IPS-NIHi11 (cell line): ENCODE results near the gene DDX20.
"Not testable (repeated sequence)": the region's sequence is repeated elsewhere in the genome, so short reads cannot be mapped to it uniquely, and the experiment has no call there.

Experiments
- DNase-seq: peaks from one replicate; pipeline ENCODE4 v3.0.0; 2012; ENCODE audit warnings: mixed read lengths, low spot score

DDX20 gene

DNA sequence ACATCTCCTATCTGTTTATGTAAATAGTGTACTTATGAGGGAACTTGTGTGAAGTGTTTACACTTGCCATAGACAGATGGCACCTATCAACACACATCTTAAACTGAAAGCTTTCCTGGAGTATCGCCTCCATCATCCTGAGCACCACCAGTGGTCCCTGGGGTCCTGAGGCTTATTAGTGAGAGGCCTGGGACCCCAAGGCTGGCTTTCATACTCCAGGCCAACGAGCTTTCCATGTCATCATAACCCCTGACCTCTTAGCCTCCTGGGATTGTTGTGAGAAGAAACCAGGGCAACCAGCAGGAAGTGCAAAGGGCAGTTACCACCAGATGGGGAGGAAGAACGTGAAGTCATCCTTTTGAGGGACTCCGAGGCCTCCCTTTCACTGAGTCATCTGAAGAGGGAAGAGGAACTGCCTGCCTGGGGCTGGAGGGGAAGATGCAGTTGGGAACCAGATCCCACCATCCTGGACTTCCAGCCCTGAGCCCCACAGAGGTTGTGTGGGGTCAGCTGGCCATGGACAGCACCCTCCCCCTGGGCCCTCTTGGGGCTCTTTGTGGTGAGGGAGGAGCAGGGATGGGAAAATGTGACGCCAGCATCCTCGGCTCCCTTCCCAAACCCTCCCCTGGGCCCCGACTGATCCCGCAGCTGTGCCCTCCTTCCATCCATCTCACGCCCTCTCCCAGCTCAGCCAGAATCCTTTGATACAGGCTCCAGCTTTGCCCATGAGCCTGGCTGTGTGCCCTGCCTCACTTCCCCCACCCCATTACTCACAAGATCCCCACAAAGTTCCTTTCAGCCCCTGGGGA lies 22.3 kb upstream of the DDX20 start:
- DNase-seq: no peak

DNA sequence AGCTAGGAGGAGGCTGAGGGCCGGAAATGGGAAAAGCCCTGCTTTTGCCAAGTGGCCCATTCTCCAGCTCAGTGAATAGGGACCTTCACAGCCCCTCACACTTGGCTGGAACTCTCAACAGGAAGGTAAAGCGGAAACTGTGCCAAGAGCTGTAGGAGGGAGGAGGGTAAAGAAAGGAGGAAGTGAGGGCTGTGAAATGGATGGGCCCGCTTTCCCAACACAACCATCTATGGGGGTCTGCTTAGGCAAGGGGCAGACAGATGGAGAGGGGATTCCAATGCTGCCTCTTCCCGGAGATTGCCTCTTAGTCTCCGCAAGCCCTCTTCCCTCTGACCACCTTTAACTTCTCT lies 21.7 kb upstream of the DDX20 start:
- no peak for DNase-seq

DNA sequence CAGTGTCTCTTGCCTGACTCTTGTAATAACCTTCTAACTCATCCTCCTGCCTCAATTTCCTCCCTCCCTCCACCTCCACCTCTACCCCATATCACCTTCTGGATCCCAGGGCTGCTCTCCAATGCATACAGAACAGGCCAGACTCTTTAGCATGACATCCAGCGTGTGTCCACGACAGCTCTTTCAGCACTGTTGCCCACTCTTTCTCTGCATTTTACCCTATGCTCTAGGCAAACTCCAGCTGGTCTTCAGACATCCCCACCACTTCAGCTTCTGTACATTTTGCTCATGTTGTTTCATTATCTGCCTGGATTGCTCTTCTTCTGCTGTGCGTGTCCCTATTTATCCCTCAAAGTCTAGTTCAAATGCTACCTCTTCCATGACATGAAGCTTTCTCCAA lies 21.3 kb upstream of the DDX20 start:
- DNase-seq: no peak

DNA sequence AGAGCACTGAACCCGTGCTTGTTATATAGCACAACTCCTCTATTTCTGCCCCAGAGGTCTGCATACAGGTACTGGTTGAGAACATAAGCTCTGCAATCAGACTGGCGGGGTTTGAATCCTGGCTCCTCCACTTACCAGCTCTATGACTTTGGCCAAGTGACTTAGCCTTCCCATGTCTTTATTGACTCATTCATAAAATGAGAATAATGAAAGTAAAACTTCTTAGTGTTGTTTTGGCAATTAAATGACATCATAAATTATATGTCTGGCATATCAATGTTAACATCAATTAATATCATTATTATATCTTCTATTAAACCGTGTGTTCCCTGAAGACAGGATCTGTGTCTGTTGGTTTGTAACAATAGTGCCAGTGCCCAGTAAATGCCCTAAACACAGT lies 20.8 kb upstream of the DDX20 start:
- DNase-seq: no peak

DNA sequence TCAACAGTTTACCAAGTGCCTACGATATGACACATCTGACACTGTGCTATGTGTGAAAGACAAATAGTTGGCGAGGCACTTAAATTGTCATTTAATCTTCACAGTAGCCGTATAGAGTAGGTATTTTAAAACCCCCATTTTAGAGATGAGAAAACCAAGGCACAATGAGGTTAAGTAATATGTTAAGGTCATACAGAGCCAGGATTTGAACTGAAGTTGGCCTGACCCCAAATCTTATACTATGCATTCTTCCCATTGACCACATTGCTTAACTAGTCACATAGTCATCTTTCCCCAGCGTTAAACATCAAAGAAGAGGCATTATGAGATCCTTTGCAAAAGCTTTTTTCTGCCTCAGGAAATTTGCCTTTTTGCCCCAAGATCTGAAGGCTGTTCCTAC lies 20.4 kb upstream of the DDX20 start:
- DNase-seq: no peak

DNA sequence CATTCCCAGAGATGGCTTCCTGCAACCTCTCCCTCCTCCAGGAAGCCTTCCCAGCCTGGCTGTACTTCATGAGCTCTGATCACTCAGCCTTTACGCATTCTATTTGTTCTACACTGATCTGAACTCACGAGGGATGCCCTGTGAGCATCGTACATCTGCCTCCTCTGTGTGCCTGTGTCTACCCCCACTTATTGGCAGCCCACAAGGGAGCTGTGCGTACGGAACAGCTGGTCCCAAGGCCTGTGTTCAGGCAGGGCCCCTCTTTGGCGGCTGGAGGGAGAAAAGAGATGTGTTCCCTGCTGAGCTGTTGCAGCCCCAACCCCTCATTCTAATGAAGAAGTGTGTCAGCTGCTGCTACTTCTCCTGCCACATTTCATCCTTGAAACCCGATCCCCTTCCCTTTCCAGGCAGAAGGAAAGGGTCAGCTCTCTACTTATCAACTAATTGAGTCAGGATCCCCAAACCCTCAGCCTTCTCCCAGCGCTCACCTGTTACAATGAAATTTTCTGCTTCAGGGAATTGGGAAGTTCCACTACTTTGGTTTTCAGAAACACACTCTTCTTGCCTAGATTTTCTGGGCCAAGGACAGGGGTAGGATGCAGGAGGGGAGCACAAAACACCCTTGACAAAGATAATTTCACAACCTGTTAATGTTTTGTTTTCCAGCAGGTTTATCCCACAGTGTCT lies 19.7 kb upstream of the DDX20 start:
- peak; percentile 25 for DNase-seq

DNA sequence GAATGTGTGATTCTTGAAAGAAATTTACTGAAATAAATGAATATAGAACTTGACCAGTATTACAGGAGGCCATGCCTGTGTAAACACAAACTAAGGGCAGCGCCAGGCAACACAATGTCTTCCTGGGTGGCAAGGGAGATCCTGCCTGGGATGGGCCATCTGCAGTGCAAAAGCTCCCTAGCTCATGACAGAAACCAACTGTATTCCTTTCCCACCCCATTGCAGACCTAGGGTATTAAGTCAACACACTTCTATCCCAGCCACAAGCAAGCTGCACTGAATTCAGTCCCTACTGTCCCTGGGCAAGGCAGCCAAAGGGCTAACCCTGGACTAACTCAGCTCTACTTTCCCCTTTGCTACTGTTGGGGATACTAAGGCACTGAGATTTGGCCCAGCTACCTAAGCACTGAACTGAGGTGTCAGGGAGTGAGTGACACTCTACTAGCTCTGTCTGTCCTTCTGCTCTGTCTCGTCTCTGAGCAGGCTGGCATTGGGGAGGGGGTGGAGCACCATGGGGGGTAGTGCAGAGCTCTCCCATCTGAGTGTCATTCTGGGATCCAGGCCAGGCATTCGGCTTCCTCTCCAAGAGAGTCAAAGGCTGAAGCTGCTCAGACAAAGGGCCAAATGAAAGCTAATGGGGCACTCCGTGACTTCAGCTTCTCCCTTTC lies 19.0 kb upstream of the DDX20 start:
- no peak for DNase-seq

DNA sequence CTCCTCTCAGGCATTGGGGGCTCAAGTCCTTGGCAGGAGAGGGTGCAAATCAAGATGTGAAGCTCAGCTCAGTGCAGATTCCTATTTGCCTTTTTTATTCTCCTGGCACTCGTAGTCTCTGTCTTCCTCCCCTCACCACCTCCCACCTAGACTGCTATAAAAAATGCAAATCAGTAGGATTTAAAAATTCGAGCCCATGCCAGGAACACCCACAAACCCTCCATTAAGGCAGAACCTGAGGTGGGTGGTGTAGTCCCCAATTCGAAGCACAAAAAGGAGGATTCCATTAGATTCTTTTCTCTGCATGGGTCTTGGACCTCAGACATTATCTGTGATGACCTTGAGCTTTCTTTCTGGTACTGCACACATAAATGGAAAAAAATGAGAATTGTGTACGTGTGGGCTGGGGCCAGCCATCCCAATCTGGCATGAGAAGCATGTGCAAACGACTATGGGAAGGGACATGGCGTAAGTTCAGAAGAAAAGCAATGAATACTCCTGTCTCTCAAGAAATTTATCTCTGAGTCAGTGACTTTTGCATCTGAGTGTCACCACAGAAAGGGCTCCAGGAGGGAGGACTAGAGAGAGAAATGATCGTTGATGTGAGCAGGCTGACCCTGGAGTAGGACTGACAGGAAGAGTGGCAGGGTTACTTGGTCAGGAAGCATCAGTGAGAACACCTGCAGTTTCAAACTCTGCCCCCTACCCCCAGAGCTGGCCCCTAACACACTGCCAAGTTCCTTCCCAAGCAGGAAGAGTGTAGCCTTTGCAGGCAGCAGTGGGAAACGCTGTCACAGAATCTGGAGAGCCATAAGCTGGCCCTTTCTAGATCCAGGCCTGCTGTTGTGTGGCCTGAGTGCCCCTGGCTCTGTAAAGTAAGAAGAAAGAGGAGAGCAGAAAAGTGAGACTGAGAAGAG lies 18.2 kb upstream of the DDX20 start:
- no peak for DNase-seq

DNA sequence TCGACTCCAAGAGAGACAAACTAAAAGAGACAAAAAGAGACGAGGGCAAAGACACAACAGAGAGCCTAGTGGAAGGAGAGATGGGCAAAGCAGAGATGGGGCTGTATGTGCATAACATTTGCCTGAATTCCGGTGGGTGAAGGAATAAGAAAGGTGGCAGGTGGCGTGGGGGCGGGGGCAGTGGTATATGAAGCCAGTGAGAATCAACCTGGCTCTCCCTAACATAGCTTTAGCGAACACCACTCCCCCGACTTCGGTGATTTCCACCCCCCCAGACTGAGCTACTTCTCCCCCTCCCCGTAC lies 17.6 kb upstream of the DDX20 start:
- DNase-seq: no peak

DNA sequence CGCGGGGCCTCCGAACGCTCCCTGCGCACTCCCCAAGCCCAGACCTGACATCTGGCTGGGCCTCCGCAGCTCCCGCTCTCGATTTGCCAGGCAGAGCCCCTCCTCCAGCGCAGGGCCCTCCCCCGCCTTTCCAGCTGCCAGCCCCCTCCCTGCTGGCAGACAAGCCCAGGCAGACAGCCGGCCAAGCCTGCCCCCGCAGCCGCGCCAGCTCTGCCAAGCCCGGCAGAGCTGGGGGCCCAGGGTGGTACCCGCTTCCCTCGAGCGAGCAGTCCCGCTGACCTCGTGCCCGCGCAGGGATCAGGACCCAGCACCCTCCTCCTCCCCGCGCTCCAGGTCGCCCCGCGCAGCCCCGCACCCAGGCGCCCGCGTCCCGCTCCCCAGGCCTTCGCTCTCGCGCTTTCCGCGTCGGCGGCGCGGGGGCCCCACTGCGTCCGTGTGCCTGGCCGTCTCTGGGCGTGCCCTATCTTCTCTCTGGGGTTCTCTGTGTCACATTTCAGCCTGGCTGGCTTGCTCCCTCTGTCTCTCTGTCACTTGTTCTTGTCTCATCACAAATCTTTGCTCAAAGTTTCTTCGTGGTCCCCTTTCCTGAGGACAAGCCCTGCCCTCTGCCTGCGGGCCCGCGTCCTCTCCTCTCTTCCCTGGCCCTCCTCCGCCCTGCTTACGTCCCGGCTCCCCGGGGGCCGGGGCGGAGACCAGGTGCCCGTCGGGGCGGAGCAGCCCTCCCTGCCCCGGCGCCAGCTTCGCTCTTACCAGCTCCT lies 17.1 kb upstream of the DDX20 start:
- DNase-seq: peak; percentile 63

DNA sequence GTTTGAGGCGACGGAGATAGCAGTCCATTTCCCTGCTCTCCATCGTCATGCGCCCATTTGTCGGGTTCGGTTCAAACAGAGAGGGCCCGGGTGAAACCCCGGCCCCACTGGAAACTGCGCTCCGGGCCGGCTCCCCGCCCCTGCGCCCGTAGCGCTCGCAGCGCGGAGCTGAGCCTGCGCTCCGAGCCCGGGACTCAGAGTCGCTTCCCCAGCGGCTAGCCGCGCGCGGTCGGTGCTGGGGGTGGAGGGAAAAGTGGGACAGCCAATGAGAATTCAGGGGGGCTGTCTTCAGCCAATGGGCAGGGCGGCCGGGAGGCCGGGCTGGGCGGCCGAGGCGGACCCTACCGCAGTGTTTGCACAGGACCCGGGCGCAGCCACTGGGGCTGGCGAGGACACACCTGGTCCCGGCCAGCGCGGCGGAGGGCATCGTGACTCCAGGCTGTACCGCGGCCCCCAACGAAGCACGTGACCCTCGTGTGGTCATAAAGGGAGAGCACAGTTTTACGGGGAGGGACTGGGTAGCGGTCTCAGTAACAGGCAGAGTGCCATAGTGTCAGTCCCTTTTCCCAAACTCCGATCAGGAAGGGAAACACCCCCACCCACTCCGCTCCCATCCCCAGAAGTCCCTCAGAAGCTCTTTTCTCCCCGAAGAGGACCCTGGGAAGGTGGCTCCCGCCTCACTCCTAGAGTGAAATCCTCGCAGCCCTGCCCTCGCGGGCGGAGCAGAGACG lies 16.3 kb upstream of the DDX20 start, which contains the start of gene INKA2:
TSS of gene INKA2 (minus strand) at position 202 of the 731 bp plus-strand sequence. CDS start at position 49, 153 bp downstream.
- DNase-seq: peak; percentile 89

DNA sequence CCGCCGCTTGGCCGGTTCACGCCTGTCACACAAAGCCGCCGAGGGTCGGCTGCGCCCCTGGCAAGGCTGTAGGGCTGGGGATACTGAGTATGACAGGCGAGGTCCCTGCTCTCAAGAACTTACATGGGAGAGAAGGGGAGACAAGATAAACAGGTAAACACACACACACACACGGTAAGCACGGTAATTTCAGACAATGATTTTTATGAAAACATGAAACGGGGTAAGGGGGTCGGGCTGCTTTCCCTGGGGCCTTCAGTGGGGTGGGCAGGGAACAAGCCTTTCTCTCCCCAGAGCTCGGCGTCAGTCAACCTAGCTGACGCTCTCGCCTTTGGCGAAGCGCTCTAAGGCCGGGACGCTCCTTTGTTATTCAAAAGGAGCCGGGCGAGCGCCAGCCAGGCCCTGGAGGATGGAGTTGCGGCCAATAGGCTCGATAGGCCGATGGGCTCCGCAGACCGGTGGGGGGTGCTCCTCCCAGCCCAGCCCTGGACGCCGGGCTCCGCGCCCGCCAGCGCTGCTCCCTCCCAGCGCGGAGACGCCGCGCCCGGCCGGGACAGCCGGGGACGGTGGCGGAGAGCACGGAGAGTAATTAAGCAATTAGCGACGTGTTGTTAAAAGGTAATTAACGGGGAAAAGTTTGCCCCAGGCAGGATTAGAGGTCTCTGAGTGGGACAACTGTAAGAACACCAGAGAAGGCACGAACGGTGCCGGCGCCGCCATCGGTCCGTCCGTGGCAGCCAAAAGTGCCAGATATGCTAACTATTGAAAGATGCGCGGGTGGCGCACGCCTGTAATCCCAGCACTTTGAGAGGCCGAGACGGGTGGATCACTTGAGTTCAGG lies 15.6 kb upstream of the DDX20 start:
- peak; percentile 84 for DNase-seq

DNA sequence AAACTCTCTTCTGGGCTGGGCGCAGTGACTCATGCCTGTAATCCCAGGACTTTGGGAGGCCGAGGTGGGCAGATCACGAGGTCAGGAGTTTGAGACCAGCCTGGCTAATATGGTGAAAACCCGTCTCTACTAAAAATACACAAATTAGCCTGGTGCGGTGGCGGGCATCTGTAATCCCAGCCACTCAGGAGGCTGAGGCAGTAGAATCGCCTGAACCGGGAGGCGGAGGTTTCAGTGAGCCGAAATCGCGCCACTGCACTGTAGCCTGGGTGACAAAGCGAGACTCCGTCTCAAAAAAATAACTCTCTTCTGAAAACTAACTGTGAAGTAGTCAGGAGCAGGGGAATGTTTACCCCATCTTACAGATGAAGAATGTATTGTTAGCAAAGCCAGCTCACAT lies 13.4 kb upstream of the DDX20 start:
- DNase-seq: not testable (repeated sequence)

DNA sequence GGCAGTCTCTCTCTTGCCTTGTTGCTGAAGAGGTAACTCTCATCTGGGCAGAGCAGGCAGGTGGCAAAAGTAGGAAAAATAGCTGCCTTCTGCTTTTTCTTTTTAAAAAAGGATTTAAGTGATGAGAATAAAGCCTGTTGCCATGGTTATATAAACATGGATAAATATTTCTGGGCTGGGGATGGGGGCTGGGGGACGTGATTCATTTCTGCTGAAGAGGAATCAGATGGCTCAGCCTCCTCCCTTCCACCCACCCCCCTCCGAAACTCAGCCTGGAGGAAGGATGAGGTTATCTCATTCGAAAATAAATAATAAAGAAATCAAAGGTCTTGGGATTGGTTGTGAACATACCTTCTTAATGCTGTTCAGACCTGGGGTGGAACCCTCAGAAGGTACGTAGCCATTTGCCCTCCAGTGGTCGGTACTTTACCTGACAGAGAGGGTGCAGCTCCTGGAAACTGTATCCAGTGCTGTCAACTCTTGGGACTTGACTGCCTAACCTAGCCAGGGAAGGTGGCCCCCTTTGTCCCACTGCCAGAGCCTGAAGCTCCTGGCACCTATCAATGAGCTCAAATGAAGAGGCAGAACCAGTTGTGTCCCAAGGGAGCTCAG lies 12.7 kb upstream of the DDX20 start:
- no peak for DNase-seq

DNA sequence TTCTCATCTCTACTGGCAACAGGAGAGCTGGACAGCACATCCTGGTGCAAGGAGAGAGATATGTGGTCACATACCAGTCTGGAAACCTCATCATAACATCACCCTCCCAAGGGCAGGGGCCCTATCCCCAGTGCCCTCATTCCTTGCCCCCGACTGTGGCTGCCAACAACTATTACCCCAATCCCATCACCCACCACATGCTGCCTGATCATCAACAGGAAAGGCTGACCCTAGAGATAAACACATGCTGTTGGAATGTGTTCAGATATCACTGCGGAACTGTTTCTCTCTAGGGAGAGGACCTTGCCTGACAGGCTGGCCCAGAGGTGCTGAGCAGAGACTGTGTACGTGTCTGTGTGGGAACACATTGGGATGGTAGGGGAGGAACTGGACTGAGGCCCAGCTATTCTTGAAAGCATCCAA lies 12.0 kb upstream of the DDX20 start:
- DNase-seq: no peak

DNA sequence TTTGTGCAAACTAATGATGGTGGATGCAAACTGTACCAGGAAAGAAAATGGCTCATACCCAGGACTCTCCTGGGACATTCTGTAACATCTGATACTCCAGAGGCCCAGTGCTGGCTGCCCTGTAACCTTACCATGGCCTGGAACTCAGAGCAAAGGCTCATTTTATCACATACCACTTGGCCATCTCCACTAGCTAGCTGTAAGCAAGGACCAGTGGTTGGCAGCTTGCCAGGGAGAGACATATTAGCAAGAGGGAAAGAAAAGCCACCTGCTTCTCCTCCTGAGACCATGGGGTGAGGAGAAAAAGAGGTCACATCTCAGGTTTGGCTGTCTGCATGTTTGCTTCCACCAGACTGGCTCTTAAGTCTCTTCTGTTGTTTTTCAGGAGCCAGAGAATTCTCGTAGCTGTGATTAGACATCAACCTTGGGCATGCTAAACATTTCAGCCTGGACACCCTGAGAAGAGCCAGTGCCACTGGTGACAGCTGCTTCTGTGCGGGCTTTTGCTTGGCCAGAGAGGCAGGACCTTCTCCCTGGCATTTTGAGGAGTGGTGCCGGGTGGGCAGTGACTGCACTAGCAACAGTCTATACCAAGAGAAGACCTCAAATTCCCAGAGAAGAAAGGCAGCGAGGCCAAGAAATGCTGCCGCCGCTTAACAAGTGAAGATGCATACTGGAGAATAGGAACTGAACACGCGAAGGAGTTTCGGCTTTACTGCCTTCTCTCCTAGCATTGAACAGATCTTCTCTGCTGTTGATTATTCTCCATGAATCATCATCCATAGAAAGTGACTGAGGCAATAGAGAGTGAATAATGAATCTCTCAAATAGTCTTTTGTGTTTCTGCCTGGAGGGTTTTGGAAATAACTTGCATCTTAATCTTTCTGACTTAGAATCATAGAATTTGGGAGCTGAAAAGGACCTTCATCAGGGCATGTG lies 9.8 kb upstream of the DDX20 start:
- no peak for DNase-seq

DNA sequence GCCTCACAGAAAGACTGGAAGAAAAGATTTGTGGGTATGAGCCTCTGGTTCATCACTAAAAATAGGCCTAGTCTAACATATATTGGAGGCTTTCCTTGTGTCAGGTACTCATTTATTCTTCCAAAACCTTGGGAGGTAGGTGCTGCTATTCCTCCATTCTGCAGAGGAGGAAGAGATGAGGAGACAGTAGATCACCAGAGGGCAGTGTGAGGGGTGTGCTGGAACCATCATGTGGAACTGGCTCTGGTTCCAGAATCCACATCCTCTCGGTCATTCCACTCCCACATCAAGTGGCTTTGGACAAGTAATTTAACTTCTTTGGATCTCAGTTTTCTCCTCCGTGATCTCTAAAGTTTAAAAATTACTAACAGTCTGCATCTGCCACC lies 9.1 kb upstream of the DDX20 start:
- DNase-seq: no peak

DNA sequence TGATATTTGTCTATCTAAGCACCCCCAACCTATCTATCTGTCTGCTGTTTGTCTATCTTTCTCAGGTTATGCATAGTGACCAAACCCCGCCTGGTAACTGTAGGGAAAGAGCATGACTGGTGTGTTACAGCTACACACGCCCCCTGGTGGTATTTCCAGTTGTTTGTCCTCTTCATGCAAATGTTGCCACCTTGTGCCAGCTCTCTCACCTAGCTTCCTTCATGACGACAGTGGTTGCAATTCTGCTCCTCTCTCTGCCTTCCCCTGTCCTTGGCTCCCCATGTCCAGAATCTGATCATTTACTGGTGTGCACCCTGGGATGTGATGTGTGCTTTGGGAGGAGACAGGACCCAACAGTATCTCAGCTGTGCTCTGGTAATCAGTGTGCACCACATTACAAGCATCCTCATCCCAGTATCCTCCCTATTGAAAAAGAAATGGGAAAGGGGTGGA lies 8.4 kb upstream of the DDX20 start:
- DNase-seq: peak; percentile 57
